GM18519 (cell line): ENCODE measurements around the gene GTF2H1.
"Not testable (repeated sequence)": the region's sequence is repeated elsewhere in the genome, so short reads cannot be mapped to it uniquely, and the experiment has no call there.

Source experiments
- ATAC-seq: cut with Tn5 transposase; IDR thresholded peaks from one replicate; pipeline ENCODE4 v1.9.1; 2021; ENCODE audit warnings: mild to moderate bottlenecking, moderate library complexity; ENCODE audit not compliant: unreplicated experiment, low FRiP score

GTF2H1 gene

GRCh38 chr11:18315893-18316292, 6.5 kb upstream of the GTF2H1 start:
- ATAC-seq: no peak

DNA sequence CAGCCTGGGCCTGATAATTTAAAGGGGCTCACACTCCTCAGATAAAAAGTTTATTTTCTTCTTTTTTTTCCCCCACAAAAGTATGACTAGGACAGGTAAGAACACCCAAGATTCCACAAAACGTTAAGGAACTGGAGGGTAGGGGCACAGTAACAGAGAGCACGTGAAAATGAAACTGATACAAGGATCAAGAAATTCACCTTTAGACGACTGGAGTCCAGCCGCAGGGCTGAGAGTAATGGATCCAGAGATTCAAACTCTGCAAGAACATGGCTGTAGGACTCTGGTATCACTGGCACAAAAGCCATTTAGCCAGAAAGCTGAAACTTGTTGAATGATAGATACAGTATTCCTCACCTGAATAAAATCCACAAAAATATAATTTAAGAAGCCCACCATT, 4.8 kb upstream of the GTF2H1 start:
- ATAC-seq: no peak

DNA sequence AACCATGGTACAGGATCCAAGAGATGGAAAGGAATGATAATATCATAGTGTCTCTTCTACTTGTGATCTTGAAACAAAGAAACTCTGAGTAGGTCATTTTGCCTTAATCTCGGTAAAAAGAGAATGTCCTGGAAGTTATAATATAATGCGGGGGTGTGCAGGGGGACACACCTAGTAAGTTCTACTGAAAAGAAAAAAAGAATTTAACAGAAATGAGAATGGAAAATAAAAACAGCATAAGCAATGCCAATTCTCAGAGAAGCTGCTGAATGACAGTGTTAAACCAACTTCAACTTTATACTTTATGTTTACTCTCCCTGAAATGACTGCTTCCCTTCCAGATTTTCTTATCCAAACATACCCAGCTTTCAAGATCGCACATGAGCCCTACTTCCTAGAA, 2.5 kb upstream of the GTF2H1 start:
- ATAC-seq: no peak

GRCh38 chr11:18320617-18321016, 1.8 kb upstream of the GTF2H1 start:
- no peak for ATAC-seq

DNA sequence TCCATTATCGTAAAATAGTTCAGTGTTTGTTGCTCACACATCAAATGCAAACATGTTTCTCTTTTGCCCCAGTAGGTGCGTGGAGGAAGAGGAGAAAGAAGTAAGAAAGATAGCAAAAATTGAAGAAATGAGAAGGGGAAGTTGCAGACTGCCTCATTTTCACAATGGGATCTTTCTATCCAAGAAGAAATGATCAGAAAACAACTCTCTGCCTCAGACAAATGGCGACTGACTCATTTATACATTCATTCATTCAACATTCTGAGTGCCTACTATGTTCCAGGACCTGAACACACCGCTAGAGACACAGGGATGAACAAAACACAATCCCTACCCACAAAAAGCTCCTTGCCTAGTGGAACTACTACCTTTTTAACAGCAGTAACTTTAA, 794 bp upstream of the GTF2H1 start:
- peak; percentile 4 for ATAC-seq

GRCh38 chr11:18322818-18323570, 627 bp downstream of the GTF2H1 start:
- ATAC-seq: no peak

DNA sequence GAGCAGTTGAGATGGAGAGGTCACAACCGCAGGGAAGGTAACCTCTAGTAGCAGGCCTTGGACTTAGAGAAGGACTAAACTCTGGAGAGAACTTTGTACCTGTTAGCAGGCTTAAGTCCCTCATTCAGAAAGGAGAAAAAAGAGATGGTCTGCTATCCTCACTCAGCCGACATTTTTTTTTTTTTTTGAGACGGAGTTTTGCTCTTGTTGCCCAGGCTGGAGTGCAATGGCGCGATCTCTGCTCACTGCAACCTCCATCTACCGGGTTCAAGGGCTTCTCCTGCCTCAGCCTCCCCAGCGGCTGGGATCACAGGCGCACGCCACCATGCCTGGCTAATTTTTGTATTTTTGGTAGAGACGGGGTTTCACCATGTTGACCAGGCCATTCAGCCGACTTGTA, 1.5 kb downstream of the GTF2H1 start:
- not testable (repeated sequence) for ATAC-seq

- no peak for ATAC-seq
Measured at GRCh38 chr11:18324381-18324780, 2.0 kb downstream of the GTF2H1 start.

- peak; percentile 50 for ATAC-seq
Measured at GRCh38 chr11:18329196-18329870, 7.0 kb downstream of the GTF2H1 start.

GRCh38 chr11:18330921-18331320, 8.6 kb downstream of the GTF2H1 start:
- no peak for ATAC-seq

DNA sequence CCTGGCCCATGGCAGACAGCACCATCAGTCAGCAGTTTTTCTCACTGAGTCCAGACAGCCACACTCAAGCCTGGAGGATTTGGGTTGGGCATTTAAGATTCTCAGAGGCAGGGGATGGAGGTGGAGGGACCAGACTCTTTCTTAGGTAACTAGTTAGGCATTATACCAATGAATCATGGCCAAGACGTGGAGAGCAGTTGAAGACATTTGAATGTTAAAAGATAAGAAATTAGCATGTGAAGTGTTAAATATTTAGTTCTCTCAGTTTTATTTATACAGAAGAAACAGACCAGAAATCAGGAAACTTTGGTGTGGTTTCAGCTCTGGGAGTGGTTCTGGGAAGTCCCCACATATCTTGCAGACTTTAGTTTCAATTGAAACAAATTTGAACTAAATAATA, 9.9 kb downstream of the GTF2H1 start:
- ATAC-seq: no peak

- no peak for ATAC-seq
Measured at GRCh38 chr11:18332891-18333290, 10.5 kb downstream of the GTF2H1 start.

- no peak for ATAC-seq
Measured at GRCh38 chr11:18347471-18348125, 25.2 kb downstream of the GTF2H1 start.

DNA sequence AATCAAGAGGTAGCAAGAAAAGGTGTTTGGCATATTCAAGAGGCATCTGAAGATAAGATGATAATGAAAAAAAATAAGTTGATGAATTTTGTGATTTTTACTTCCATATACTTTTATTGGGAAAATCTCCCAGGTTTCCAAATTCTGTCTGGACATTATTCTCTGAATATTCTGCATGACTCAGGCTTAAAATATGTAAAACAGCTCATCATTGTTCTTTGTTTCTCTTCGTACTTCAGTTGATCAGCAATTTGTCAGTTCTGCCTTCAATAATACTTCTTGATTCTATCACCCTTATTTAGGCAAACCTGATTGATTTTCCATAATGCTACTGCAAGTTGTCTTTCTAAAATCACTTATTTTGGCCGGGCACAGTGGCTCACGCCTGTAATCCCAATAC, 30.2 kb downstream of the GTF2H1 start:
- ATAC-seq: no peak

DNA sequence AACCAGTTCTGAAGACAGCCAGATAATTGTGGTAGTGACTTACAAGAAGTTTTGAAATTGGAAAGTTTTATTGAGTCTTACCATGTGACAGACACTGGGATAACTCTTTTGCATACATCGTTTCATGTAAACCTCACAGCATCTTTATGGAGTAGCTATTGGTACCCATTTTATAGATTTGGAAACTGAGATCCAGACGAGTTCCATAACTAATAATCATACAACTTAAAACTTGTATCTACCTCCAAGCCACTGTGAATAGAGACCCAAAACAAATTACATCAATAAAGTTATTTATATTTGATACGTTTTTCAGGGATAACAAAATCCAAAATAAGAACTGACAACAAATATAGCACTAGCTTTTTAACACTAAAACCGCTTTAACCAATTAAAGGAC, 36.3 kb downstream of the GTF2H1 start:
- ATAC-seq: no peak

- no peak for ATAC-seq
Measured at GRCh38 chr11:18361154-18361553, 38.8 kb downstream of the GTF2H1 start.

GRCh38 chr11:18364495-18365073, 42.2 kb downstream of the GTF2H1 start:
- ATAC-seq: no peak

GRCh38 chr11:18365741-18366140, 43.4 kb downstream of the GTF2H1 start:
- ATAC-seq: no peak

DNA sequence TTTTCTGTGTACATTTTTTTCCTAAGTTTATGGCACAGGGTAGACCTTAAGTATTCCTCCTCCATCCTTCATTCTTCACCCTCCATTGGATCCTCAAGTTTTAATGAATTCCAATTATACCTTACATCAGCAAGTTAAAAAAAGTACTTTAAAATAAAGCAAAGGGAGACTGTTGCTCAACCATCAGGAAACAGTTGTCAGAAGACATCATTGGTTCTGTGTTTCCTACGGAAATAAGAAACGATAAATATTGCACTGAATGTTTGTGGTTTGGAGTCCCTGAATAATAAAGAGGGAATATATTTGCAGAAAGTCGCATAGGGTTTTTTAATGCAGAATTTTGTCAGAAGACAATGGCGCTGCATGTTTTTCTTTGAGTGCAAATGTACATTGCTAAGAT, 43.9 kb downstream of the GTF2H1 start:
- no peak for ATAC-seq

DNA sequence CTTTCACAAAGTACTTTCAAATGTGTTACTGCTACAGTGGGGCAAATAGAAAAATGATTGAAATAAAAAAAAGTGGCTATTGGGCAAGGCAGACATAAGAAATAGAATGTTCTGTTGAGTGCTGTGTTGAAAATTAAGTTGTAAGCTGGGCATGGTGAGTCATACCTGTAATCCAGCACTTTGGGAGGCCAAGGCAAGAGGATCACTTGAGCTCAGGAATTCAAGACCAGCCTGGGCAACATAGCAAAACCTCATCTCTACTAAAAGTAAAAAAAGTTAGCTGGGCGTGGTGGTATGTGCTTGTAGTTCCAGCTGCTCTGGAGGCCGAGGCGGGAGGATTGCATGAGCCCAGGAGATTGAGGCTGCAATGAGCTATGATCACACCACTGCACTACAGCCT, 45.1 kb downstream of the GTF2H1 start:
- ATAC-seq: no peak

DNA sequence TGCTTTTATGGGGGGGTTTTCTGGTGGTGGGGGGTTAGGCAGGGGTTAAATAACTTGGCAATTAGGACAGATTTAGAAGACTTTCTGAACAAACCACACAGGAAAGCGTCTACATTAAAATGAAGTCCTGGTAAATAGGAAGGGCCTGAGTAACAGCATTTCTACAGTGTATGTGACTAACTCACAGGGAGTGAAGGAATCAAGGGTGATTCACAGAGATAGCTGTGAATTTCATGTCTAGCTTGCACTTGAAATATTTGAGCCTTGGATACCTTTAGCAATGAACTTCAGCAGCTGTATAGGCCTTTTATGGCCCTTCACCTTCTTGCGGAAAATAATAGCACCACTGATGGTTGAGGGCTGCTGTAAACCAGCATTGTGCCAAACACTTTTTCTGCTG, 45.9 kb downstream of the GTF2H1 start:
- ATAC-seq: no peak
